Natural killer cell treated with Interleukin-12 subunit alpha and Interleukin-12 subunit beta and Interleukin-15 and Interleukin-18, amount 100 ng/mL, for 72 hours (primary cell): ENCODE data around the gene RNASEH2B. TPM values are rescaled to one million over a fixed set of nuclear protein-coding genes. Genes with fewer than 3 reads are reported as not detected.

ENCODE experiments used
- ATAC-seq, 2 donors: fragments of 150-1000 bp; cut with Tn5 transposase in 1 of 2; sonication (Bioruptor Pico), chemical (Tn5 transposase) in 1 of 2; 2 replicates each; pipeline ENCODE4 v1.10.0; 2021
- DNase-seq: peaks from one replicate; pipeline ENCODE4 v3.0.0; 2022; ENCODE audit warnings: low spot score
- H3K27ac Mint-ChIP-seq, 2 donors: 1 replicate in 1 of 2; 2 replicates in 1 of 2; pipeline ENCODE4 v1.8.0; 2022; ENCODE audit warnings: mixed read lengths in 2 of 2, mild to moderate bottlenecking in 1 of 2, moderate library complexity in 1 of 2
- H3K27me3 Mint-ChIP-seq, 2 donors: 1 replicate in 1 of 2; 2 replicates in 1 of 2; pipeline ENCODE4 v1.8.0; 2022; ENCODE audit warnings: mixed read lengths in 2 of 2
- H3K36me3 Mint-ChIP-seq: one replicate; pipeline ENCODE4 v1.8.0; 2022; ENCODE audit warnings: mixed read lengths
- H3K4me1 Mint-ChIP-seq, 2 donors: 1 replicate in 1 of 2; 2 replicates in 1 of 2; pipeline ENCODE4 v1.8.0; 2022; ENCODE audit warnings: low read depth in 2 of 2, mixed read lengths in 2 of 2, mild to moderate bottlenecking in 1 of 2
- H3K4me3 Mint-ChIP-seq: one replicate; pipeline ENCODE4 v1.8.0; 2022; ENCODE audit warnings: mixed read lengths
- H3K9me3 Mint-ChIP-seq: 2 replicates; pipeline ENCODE4 v1.8.0; 2022; ENCODE audit warnings: mixed read lengths
- total RNA-seq, 2 donors: library from RNA; stranded (reverse); gene quantifications; one replicate each; pipeline ENCODE4 v1.2.3, GENCODE V29; 2022

The RNASEH2B gene, protein sequence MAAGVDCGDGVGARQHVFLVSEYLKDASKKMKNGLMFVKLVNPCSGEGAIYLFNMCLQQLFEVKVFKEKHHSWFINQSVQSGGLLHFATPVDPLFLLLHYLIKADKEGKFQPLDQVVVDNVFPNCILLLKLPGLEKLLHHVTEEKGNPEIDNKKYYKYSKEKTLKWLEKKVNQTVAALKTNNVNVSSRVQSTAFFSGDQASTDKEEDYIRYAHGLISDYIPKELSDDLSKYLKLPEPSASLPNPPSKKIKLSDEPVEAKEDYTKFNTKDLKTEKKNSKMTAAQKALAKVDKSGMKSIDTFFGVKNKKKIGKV
- total RNA-seq, result 10 to 100 TPM; 33.3 to 64.2 TPM

DNA sequence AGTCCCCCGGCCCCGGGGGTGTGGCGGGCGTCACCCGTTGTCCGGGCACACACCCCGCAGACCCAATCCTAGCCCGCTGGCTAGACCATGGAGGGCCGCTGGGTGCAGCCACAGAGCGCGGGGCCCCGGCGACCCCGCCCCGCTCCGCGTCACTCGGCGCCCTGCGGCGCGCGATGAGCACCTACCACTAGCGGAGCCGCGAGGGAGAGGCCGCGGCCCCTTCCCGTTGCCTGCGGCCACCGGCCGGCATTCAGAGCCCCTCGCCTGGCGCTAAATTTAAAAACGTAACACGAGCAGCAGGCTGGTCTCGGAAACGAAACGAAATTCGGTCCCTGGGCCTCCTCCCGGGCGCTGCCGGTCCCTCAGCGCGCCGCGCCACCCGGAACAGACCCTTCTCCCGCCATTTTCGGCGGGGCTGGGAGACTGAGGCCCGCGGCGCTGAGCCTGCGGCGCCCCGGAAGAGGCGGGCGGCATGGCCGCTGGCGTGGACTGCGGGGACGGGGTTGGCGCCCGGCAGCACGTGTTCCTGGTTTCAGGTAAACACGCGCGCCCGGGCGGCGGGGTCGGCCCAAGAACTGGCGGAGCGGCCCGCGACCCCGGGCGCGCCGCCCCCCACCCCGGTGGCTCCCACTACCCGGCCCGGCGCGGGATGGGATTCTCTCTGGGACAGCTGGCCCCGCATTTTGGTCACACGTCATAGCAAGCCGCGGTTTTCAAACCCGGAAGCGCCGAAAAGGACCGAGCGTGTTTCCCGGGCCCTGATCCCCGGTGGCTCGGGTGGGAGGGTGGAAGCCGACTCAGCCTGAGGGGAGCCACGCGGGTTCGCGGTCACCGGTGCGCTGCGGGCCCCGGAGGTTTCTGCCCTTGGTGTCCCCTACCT lies at the start of gene RNASEH2B:
Gene RNASEH2B (plus strand): TSS at position 187 of the 880 bp plus-strand sequence. CDS start 286 bp downstream, at position 473.
- Mint-ChIP-seq H3K27ac (peak within 1 kb of the TSS; percentile 83 to 87), H3K4me3 (peak within 1 kb of the TSS; percentile 89), H3K9me3 (no peaks in the 10 kb centered on the region), H3K4me1 (peaks cover 25 to 32% of the 10 kb centered on the region in 2 donors), H3K36me3 (no peaks in the 10 kb centered on the region), H3K27me3 (no peaks in the 10 kb centered on the region)
- DNase-seq (peak; percentile 78), ATAC-seq (peak; percentile 89 to 91)

DNA sequence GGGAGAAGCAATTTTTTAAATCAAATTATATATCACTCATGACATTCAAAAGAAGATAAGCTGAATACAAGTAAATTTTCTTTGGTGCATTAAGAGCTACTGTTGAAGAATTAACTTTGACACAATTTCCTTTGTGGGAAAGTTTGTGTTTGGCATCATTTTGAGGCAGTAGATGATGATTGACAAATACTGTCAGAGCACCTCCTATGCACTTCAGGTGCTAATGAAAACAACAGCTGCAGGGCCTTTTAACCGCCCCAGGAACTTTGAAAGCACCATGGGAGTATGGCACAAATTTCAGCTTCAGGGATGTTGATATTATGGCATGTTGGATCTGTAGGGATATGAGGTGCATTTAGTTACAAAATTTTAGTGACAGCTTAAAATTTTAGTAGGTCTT lies 45.1 kb upstream of the RNASEH2B start:
- Mint-ChIP-seq H3K27ac (no peak overlapping the region), H3K4me3 (no peak overlapping the region), H3K4me1 (no peaks in the 10 kb centered on the region), H3K9me3 (peaks cover 4% of the 10 kb centered on the region), H3K36me3 (peaks cover 10% of the 10 kb centered on the region), H3K27me3 (peaks cover 19 to 20% of the 10 kb centered on the region in 2 donors)
- DNase-seq (no peak), ATAC-seq (no peak)

DNA sequence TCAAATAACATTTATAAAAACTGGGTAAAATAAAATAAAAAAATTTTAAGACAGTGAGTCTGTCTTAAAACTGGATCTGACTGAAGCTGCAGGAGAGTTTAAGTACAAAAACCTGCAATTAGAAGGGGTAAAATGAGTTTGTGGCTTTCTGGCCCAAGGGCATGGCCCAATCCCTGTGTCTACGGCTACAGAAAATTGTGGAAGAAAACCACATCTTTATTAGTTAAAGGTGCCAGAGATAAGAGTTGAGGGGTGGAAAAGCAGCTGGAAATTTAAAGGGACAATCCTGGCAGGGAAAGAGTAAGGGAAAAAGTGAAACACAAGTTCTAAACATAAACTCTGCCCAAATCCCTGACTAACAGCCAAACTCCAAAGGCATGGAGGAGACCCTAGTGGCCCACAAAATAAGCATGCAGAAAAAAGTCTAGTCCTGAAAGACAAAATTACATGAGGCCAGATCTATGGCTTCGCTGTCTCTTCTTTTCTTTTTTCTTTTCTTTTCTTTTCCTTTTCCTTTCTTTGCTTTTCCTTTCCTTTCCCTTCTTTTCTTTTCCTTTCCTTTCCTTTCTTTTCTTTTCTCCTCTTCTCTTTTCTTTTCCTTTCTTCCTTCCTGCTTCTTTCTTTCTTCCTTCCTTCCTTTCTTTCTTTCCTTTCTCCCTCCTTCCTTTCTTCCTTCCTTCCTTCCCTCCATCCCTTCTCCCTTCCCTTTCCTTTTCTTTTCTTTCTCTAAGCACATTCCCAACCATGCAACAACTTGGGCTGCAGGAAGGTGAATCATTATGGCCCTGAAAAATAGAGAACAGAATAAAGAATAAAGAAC lies 42.6 kb upstream of the RNASEH2B start:
- Mint-ChIP-seq H3K36me3 (no peaks in the 10 kb centered on the region), H3K4me3 (no peak overlapping the region), H3K9me3 (no peaks in the 10 kb centered on the region), H3K27ac (no peak overlapping the region), H3K27me3 (peaks cover 14 to 22% of the 10 kb centered on the region in 2 donors), H3K4me1 (no peaks in the 10 kb centered on the region)
- DNase-seq (no peak), ATAC-seq (no peak)

DNA sequence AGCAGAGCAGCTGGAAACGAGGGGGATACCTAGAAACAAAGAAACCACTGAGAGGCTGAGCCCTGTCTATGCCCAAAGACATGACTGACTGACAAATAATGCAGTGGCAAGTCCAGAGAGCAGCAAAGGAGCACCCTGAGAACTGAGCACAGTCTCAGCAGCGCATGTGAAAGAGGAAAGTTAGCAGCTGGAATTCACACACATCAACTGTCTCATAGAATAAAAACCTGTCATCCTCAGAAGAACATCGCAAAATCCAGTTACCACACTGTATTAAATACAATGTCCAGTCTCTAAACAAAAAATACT lies 42.0 kb upstream of the RNASEH2B start:
- Mint-ChIP-seq H3K4me3 (no peak overlapping the region), H3K27ac (no peak overlapping the region), H3K9me3 (no peaks in the 10 kb centered on the region), H3K4me1 (no peaks in the 10 kb centered on the region), H3K27me3 (peaks cover 14 to 22% of the 10 kb centered on the region in 2 donors), H3K36me3 (no peaks in the 10 kb centered on the region)
- no peak for DNase-seq
- ATAC-seq, result no peak

DNA sequence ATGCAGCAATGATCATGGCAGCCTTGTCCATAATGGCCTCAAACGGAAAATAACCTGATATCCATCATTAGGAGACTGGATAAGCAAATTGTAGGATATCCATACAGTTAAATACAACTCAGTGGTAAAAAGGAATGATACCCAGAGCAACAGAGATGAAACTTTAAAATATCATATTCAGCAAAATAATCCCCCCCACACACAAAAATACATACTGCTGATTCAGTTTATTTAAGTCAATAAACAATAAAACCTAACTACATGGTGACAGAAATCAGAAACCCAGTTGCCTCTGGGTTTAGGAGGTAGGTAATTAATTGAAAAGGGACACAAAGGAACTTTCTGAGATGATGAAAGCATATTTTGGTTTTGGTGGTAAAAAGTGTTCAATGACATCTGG lies 38.2 kb upstream of the RNASEH2B start:
- no peak for DNase-seq
- Mint-ChIP-seq H3K27ac (no peak overlapping the region), H3K4me3 (no peak overlapping the region), H3K9me3 (no peaks in the 10 kb centered on the region), H3K36me3 (no peaks in the 10 kb centered on the region), H3K4me1 (no peaks in the 10 kb centered on the region), H3K27me3 (peaks cover 11 to 22% of the 10 kb centered on the region in 2 donors)
- no peak for ATAC-seq

DNA sequence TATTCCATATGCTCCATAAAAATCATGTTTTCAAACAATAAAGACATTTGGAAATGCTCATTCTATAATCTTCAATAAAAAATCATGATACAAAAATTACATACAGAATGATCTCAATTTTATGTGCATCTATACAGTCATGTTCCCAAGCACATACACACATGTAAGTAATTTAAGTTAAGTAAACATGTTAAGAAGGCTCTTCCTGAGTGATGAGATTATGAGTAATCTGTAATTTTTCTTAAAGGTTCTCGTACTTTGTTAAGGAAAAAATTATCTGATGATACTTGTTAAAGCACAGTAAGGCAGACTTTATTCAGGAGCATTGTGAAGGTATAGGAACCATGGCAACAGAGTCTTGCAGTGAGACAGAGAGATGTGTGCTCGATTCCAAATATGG lies 36.1 kb upstream of the RNASEH2B start:
- Mint-ChIP-seq H3K4me3 (no peak overlapping the region), H3K36me3 (no peaks in the 10 kb centered on the region), H3K4me1 (no peaks in the 10 kb centered on the region), H3K27me3 (peaks cover 3 to 7% of the 10 kb centered on the region in 2 donors), H3K27ac (no peak overlapping the region), H3K9me3 (no peaks in the 10 kb centered on the region)
- DNase-seq (no peak), ATAC-seq (no peak)

DNA sequence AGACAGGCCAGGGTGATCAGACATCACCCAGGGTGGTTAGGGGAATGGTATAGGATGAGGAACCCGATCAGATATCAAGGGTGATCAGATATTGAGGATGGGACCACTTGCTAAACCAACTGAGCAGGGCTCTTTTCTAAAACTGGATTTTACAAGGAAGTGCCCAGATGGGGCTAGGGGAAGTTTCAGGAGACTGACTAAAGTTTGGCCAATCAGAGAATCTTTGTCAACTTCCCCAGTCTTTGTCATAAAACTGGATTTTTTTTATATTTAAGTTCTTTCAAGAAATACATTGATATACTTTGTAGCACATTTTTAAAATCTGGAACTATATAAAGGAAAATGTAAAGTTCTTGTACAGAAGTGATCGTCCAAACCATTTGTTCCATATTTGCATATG lies 35.6 kb upstream of the RNASEH2B start:
- H3K9me3 Mint-ChIP-seq, result no peaks in the 10 kb centered on the region
- no peak overlapping the region for H3K4me3 Mint-ChIP-seq
- no peaks in the 10 kb centered on the region for H3K4me1 Mint-ChIP-seq

DNA sequence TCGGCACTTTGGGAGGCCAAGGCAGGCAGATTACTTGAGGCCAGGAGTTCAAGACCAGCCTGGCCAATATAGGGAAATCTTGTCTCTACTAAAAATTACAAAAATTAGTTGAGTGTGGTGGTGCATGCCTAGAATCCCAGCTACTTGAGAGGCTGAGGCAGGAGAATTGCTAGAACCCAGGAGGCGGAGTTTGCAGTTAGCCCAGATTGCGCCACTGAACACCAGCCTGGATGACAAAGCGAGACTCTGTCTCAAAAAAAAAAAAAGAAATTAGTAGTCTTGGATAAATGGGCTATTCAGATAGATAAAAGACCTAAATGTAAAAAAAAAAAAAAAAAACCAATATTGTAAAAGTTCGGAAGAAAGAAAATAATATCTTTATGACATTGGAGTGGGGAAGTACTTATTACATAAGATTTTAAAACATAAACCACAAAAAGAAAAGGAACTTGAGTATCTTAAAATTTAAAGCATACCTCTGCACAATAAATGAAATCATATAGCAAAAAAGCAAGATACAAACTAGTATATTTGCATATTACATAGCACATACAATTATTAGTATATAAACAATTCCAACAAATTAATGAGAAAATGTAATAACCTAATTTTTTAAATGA lies 26.7 kb upstream of the RNASEH2B start:
- ATAC-seq (no peak), DNase-seq (no peak)
- Mint-ChIP-seq H3K36me3 (no peaks in the 10 kb centered on the region), H3K9me3 (no peaks in the 10 kb centered on the region), H3K27ac (no peak overlapping the region), H3K4me3 (no peak overlapping the region), H3K4me1 (no peaks in the 10 kb centered on the region), H3K27me3 (peaks cover 9 to 14% of the 10 kb centered on the region in 2 donors)

More for the DNA sequence above, 35.6 kb upstream of the RNASEH2B start:
- Mint-ChIP-seq H3K36me3 (no peaks in the 10 kb centered on the region), H3K27ac (no peak overlapping the region), H3K27me3 (peaks cover 3 to 7% of the 10 kb centered on the region in 2 donors)
- ATAC-seq (no peak), DNase-seq (no peak)

DNA sequence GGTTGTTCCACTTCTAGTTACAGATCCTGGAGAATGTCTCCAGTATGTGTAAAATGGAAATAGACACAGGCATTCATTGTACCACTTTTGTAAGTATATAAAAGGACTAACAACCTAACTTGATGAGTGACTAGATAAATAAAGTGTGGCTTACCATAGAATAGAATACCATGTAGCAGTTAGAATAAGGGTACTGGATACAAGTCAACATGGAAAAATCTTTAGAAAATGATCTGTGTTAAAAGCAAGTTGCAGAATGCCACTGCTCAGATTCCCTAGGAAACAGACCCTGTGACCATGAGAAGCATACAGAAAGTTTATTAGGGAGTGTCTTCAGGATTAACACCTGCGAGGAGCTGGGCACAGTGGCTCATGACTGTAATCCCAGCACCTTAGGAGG lies 25.9 kb upstream of the RNASEH2B start:
- H3K27me3 Mint-ChIP-seq, result peaks cover 12 to 19% of the 10 kb centered on the region in 2 donors
- no peaks in the 10 kb centered on the region for H3K4me1 Mint-ChIP-seq
- ATAC-seq (no peak), DNase-seq (no peak)
- H3K9me3 Mint-ChIP-seq, result no peaks in the 10 kb centered on the region
- no peak overlapping the region for H3K4me3 Mint-ChIP-seq
- no peaks in the 10 kb centered on the region for H3K36me3 Mint-ChIP-seq
- H3K27ac Mint-ChIP-seq, result no peak overlapping the region

DNA sequence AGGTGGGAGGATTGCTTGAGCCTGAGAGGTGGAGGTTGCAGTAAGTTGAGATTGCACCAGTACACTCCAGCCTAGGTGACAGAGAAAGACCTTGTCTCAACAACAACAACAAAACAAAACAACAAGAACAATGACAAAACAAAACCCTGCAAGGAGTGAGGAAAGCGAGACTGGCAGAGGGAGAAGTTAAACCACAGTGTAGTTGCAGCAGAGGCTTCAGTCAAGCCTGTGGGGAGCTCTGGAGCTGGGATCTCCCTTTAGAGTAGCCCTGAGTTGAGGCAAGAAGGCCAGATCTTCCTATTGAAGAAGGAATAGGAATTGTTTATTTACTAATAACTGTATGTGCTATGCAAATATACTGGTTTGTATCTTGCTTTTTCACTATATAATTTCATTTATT lies 25.3 kb upstream of the RNASEH2B start:
- no peak overlapping the region for H3K4me3 Mint-ChIP-seq

DNA sequence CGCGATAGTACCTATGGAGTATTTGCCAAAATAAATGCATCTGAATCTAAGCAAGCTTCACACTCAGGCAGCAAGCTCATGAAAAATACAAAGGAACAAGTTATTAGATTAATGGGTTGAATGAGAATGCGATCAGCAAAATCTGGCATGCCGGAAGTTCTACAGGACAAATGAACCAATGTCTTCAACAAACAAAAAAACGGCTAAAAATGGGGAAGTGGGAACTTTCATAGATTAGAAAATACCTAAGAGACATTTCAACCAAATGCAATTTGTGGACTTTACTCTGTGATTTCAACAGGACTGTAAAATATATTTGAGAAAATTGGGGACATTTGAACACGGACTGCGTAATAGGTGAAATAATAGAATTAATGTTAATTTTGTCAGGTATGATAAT lies 22.4 kb upstream of the RNASEH2B start:
- Mint-ChIP-seq H3K27me3 (peaks cover 10 to 19% of the 10 kb centered on the region in 2 donors), H3K36me3 (no peaks in the 10 kb centered on the region), H3K4me3 (no peak overlapping the region), H3K27ac (no peak overlapping the region), H3K4me1 (peaks cover 9 to 12% of the 10 kb centered on the region in 2 donors), H3K9me3 (peaks cover under 1% of the 10 kb centered on the region)
- DNase-seq (no peak), ATAC-seq (no peak)

More for the DNA sequence above, 25.3 kb upstream of the RNASEH2B start:
- H3K36me3 Mint-ChIP-seq, result no peaks in the 10 kb centered on the region
- ATAC-seq, result no peak
- peaks cover 0 to 2% of the 10 kb centered on the region in 2 donors for H3K4me1 Mint-ChIP-seq
- H3K9me3 Mint-ChIP-seq, result no peaks in the 10 kb centered on the region
- no peak for DNase-seq
- H3K27ac Mint-ChIP-seq, result no peak overlapping the region
- peaks cover 12 to 19% of the 10 kb centered on the region in 2 donors for H3K27me3 Mint-ChIP-seq

DNA sequence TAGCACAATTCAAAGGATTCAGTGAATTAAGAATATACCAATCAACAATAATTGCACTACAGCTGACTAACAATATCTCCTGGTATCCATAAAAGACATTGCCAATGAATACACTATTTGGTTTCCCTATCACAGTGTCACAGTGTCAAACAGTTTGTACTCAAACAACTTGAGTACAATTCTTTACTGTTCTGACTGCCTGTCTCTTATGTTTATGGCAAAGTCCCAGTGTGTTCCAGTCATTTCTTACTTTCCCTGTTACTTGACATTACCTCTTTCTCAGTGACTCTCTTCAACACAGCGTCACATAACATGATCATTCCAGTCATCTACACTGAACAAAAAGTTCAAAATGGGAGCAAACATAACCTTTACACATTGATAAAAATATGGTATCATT lies 21.2 kb upstream of the RNASEH2B start:
- H3K36me3 Mint-ChIP-seq, result no peaks in the 10 kb centered on the region
- H3K4me1 Mint-ChIP-seq, result peaks cover 19 to 25% of the 10 kb centered on the region in 2 donors
- no peak for ATAC-seq
- no peak overlapping the region for H3K4me3 Mint-ChIP-seq
- no peak for DNase-seq
- peaks cover 2% of the 10 kb centered on the region for H3K9me3 Mint-ChIP-seq
- H3K27ac Mint-ChIP-seq, result no peak overlapping the region
- peaks cover 10 to 19% of the 10 kb centered on the region in 2 donors for H3K27me3 Mint-ChIP-seq

DNA sequence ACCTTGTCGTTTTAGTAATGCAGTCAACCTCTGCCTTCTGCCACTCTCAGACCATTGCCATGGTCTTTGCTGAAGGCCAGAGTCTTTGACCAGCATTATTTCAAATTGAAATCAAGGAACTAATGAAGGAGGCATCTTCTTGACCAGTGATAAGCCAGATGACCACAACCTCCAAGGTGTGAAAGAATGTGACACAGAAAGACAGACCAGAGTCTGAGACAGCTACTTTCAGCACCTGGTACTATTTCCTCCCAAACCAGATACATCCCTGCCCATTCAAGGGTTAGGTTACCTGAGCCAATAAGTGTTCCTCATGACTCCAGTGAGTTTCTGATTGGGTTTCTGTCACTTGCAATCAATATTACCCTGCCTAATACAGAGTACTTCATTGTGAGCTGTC lies 20.3 kb upstream of the RNASEH2B start:
- peaks cover 8% of the 10 kb centered on the region for H3K36me3 Mint-ChIP-seq
- ATAC-seq, result no peak
- H3K27ac Mint-ChIP-seq, result no peak overlapping the region
- H3K9me3 Mint-ChIP-seq, result peaks cover 2% of the 10 kb centered on the region
- peaks cover 10 to 19% of the 10 kb centered on the region in 2 donors for H3K27me3 Mint-ChIP-seq
- peaks cover 26 to 34% of the 10 kb centered on the region in 2 donors for H3K4me1 Mint-ChIP-seq
- H3K4me3 Mint-ChIP-seq, result no peak overlapping the region
- DNase-seq, result no peak
